GM21423 (cell line): Measurements from ENCODE around the gene ZC3H18.
A peak's percentile ranks its signal among the peaks of the same experiment; 100 is the strongest.

Source experiments
- ATAC-seq: cut with Tn5 transposase; IDR thresholded peaks from one replicate; pipeline ENCODE4 v1.9.1; 2021; ENCODE audit warnings: mild to moderate bottlenecking, moderate library complexity; ENCODE audit not compliant: unreplicated experiment

The ZC3H18 gene

DNA sequence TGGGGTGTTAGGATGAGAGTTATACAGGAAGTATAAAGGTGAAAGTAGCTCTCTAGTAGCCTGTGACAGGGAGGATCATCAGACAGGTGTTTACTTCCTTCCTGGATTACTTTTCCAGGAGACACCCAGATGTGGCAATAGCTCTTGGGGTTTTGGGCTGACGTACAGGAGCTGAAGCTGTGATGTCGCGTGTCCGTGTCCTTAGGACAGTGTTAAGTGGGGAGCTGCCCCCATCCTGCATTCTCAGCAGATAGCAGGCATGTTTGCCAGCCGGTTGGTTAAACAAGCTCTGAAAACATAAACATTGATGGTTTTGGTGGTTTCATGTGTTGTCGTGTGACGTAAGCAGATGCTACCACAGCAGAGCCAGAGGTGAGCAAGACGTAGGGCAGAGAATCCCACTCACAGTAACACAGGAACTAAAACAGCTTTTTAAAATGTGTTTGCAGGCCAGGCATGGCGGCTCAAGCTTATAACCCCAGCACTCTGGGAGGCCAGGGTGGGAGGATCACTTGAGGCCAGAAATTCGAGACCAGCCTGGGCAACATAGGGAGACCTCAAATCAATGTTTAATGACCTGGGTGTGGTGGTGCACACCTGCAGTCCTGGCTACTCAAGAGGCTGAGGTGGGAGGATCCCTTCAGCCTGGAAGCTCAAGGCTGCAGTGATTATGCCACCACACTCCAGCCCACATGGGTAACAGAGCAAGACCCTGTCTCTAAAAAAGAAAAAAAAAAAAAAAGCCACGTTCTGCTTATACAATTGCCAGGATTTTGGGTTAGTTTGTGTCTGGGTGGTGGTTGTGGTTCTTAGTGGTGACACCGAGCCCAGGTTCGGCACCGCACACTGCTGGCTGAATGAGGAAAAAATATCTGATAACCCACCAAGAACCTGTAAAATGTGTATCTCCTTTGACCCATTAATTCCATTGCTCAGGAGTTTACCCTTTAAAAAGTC is 49.9 kb downstream of the ZC3H18 start:
- no peak for ATAC-seq

DNA sequence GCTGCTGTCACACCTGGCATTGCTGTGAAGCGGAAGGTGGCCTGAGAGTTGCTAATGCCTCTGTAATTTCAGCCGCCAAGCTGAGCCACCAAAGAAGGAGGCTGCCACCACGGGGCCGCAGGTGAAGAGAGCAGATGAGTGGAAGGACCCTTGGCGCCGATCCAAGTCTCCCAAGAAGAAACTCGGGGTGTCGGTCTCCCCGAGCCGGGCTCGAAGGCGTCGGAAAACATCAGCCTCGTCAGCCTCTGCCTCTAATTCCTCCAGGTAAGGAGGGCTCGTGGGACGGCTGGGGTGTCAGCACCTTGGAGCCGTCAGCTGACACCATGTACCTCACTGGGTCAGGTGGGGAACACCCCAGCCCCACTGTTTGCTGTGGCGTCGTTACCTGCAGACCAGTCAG is 51.9 kb downstream of the ZC3H18 start:
- no peak for ATAC-seq

DNA sequence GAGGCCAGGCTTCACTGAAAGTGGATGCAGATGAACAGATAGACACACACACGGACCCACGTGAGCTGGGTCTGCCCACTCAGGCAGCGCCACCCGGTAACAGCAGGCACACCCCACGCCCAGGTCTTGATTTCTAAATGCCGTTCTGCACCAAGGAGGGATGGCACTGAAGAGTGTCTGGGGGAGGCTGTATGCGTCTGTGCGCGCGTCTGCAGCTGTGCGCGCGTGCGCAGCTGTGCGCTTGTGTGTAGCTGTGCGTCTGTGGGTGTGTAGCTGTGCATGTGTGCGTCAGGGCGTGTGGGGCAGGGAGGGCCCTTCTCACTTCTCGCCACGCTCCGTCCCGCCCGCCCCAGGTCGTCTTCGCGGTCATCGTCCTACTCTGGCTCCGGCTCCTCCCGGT is 52.7 kb downstream of the ZC3H18 start:
- ATAC-seq = no peak

- no peak for ATAC-seq
Observed at GRCh38 chr16:88623858-88624257, 53.7 kb downstream of the ZC3H18 start.

DNA sequence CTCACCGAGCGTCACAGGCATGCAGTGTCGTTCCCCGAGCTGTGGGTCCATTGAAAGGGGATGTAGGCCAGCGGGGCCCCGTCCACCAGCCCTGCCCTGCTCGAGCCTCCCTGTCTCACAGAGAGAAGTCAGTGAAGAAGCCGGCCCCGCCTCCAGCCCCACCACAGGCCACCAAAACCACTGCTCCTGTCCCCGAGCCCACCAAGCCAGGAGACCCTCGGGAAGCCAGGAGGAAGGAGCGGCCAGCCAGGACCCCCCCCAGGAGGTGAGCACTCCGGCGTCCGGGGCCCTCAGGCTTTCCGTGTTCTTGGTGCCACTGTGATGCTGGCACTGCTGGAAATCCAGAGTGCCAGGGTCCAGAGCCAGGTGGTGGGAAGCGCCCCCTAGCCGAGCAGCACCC is 54.3 kb downstream of the ZC3H18 start:
- no peak for ATAC-seq

DNA sequence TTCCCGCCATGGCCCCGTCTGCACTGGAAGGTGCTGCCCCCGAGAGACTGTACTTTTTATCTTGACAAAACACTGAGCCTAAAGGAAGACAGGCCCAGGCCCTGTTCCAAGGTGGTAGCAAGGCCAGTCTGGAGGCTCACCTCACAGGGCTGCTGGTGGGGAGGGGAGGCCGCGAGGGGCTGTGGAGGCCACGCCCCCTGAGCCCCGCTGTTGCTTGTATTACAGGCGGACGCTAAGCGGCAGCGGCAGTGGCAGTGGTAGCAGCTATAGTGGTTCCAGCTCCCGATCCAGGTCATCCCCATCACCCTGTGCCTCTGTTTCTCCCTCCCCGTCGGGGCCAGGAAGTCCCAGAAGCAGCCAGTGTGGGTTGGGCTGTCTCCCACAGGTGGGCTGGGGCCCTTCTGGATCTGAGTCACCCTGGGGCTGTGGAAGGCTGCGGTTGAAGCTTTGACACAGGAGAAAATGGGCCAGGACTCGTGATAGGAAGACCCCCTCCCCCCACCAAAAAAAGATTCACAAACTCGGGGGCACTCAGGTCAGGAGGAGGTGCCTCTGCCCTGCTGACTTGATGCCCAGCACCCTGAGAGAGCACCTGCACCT is 54.9 kb downstream of the ZC3H18 start:
- ATAC-seq = no peak

DNA sequence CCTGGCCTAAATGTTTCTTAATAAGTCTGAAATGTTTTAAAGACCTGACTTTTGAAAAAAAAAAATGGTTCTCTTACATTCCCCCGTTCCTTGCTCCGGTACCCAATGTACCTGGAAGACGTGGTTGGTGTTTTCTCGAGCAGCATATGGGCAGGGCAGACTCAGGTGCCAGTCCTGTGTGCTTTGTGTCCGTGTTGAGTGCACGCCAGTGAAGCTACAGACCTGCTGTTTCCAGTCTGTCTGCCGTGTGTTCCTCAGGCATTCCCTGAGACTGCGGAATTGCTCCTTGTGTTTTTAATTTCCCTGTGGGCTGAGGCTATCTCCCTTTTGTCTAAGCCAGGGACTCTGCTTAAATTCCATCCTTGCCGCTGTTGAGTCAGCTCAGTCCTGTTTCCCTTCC is 56.4 kb downstream of the ZC3H18 start:
- ATAC-seq = no peak

GRCh38 chr16:88627531-88628411 is 57.6 kb downstream of the ZC3H18 start:
- ATAC-seq = no peak

- ATAC-seq = no peak
Observed at GRCh38 chr16:88628512-88628974, 58.3 kb downstream of the ZC3H18 start.

DNA sequence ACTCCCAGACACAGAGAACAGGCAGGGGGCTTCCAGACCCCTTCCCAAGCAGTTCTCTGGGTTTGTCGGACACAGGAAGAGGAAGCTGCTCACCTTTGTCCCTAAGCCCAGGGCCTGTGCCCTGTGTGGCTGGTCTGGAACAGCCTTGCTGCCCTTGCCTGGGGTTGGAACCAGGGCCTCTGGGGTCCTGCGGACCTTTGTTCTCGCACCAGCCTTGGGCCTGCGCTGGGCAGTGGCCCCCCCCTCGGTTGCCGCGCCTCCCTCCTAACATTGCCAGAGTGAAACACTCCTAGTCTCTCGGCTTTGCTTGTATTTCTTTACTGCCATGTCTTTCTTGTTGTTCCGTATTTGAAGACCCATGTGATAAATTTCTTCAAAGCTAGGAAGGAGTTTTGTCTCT is 59.6 kb downstream of the ZC3H18 start:
- ATAC-seq = no peak

DNA sequence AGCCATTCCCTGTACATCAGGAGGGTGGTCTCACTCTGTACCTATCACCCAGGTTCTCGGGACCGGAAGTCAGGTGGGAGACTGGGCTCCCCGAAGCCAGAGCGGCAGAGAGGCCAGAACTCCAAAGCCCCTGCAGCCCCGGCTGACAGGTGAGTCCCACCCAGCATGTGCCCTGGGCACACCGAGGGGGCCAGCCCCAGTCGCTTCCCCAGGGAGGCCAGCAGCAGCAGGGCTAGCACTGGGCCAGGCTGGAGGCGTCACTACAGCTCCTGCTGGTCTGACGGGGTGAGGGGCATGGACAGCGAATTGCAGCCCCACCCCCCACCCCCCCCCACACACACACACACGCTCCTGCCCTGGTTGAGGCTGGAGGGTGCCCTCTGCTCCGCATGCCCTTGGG is 60.2 kb downstream of the ZC3H18 start:
- no peak for ATAC-seq

DNA sequence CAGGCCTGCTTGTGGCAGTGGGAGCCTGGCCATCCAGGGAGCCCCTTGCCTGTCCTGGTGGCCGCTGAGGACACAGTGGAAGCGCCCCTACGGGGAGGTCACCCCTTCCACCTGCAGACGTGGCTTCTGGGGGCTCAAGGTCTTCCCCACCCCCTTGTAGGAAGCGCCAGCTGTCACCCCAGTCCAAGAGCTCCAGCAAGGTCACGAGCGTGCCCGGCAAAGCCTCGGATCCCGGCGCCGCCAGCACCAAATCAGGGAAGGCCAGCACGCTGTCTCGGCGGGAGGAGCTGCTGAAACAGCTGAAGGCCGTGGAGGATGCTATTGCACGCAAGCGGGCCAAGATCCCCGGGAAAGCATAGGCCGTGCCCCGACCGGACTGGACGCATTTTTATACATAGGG is 60.7 kb downstream of the ZC3H18 start:
- no peak for ATAC-seq

- no peak for ATAC-seq
Observed at GRCh38 chr16:88631384-88631783, 61.2 kb downstream of the ZC3H18 start.

DNA sequence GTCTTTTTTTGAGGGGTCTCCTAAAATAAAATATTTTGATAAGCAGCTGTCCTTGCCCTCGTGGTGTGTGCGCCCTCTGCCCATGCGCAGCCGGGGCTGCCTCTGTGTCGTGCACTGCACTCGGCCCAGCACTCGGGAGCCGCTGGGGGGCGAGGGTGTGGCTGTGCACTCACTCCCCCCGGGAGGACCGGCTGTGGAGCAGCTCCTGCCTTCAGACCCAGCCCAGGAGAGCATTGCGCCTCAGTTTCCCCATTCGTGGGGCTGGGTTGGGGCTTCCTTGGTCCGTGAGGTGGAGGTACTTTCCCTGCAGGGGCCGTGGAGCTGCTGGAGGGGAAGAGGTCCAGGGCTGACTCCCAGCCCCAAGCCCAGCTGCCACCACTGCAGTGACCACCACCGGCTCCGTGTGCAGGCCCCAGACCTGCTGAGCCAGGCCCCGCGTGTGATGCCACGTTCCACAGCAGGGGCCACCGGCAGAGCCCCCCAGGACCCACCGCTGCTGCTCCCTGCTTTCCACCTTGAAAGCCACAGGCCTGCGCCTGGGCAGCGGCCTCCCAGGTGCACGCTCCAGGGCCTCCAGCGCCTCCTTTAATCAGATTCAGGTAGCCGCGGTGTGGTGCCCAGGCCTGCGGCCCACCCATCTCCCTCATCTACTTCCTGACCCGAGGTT is 61.9 kb downstream of the ZC3H18 start:
- no peak for ATAC-seq

- no peak for ATAC-seq
Observed at GRCh38 chr16:88632587-88632930, 62.4 kb downstream of the ZC3H18 start.

- ATAC-seq = peak; percentile 30
Observed at GRCh38 chr16:88633684-88634140, 63.5 kb downstream of the ZC3H18 start.

GRCh38 chr16:88634141-88634993 is 64.2 kb downstream of the ZC3H18 start:
- ATAC-seq = peak; percentile 57

GRCh38 chr16:88634994-88635670 is 64.9 kb downstream of the ZC3H18 start:
- no peak for ATAC-seq

GRCh38 chr16:88635671-88636319 is 65.6 kb downstream of the ZC3H18 start:
- ATAC-seq = no peak
